ENCODE data around the gene PTEN. TPM values are rescaled to one million over a fixed set of nuclear protein-coding genes. Genes with fewer than 3 reads are reported as not detected.

Gene PTEN
- total RNA-seq, 1 donor: 169 TPM

GRCh38 chr10:87817609-87818504 is 45.6 kb upstream of the PTEN start, which contains the start of gene ATAD1:
Gene ATAD1 (minus strand): TSS chr10:87818226. CDS start chr10:87814599, 3,627 bp downstream.
- Histone ChIP-seq H4K20me1 (ENCODE audit: insufficient read depth, low read length) (peaks cover 20% of the 10 kb centered on the region), H3K4me1 (ENCODE audit: insufficient read depth, low read length) (peaks cover 12% of the 10 kb centered on the region), H3K79me2 (ENCODE audit: insufficient read depth, low read length) (peaks cover 54% of the 10 kb centered on the region), H3K27me3 (ENCODE audit: insufficient read depth, low read length) (no peaks in the 10 kb centered on the region), H2AFZ (ENCODE audit: low read length) (peak within 1 kb of the TSS; percentile 97), H3K4me3 (ENCODE audit: insufficient read depth, low read length) (peak within 1 kb of the TSS; percentile 96), H3K36me3 (ENCODE audit: insufficient read depth, low read length) (peaks cover 6% of the 10 kb centered on the region), H3K27ac (ENCODE audit: low read depth, low read length) (peak within 1 kb of the TSS; percentile 90), H3K4me2 (ENCODE audit: insufficient read depth, low read length) (peak within 1 kb of the TSS; percentile 97), H3K9me3 (ENCODE audit: low read depth, low read length) (no peaks in the 10 kb centered on the region)
- peak; percentile 90 for DNase-seq (ENCODE audit: insufficient read length, low spot score, missing footprints)
- peak; percentile 13 for TF ChIP-seq CTCF (IDR thresholded peaks at IDR 0.05; ENCODE audit: extremely low read depth, low read depth, low read length)

- Histone ChIP-seq H2AFZ (ENCODE audit: low read length) (peak overlapping the region; percentile 97), H3K4me3 (ENCODE audit: insufficient read depth, low read length) (peak overlapping the region; percentile 96), H4K20me1 (ENCODE audit: insufficient read depth, low read length) (peaks cover 20% of the 10 kb centered on the region), H3K36me3 (ENCODE audit: insufficient read depth, low read length) (peaks cover 4% of the 10 kb centered on the region), H3K79me2 (ENCODE audit: insufficient read depth, low read length) (peaks cover 47% of the 10 kb centered on the region), H3K4me2 (ENCODE audit: insufficient read depth, low read length) (peak overlapping the region; percentile 97), H3K27me3 (ENCODE audit: insufficient read depth, low read length) (no peaks in the 10 kb centered on the region), H3K9me3 (ENCODE audit: low read depth, low read length) (no peaks in the 10 kb centered on the region), H3K4me1 (ENCODE audit: insufficient read depth, low read length) (peaks cover 12% of the 10 kb centered on the region), H3K27ac (ENCODE audit: low read depth, low read length) (peak overlapping the region; percentile 90)
- DNase-seq (ENCODE audit: insufficient read length, low spot score, missing footprints): peak; percentile 63
- TF ChIP-seq CTCF (IDR thresholded peaks at IDR 0.05; ENCODE audit: extremely low read depth, low read depth, low read length): no peak
These were observed 44.7 kb upstream of the PTEN start for GRCh38 chr10:87818505-87819288.

DNA sequence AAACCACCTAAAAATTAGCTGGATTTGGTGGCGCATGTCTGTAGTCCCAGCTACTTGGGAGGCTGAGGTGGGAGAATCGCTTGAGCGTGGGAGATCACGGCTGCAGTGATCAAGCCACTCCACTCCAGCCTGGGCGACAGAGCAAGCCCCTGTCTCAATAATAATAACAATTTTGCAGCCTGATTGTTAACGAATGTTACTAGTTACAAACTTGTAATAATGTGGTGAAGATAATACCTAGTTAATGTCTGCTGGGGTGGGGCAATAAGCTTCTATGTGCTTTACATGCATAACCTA is 44.2 kb upstream of the PTEN start:
- no peak overlapping the region for H3K27ac ChIP-seq (ENCODE audit: low read depth, low read length)
- peaks cover 42% of the 10 kb centered on the region for H3K79me2 ChIP-seq (ENCODE audit: insufficient read depth, low read length)
- H3K4me2 ChIP-seq (ENCODE audit: insufficient read depth, low read length): peak overlapping the region; percentile 97
- no peak for DNase-seq (ENCODE audit: insufficient read length, low spot score, missing footprints)
- H2AFZ ChIP-seq (ENCODE audit: low read length): no peak overlapping the region
- H3K9me3 ChIP-seq (ENCODE audit: low read depth, low read length): no peaks in the 10 kb centered on the region
- no peaks in the 10 kb centered on the region for H3K27me3 ChIP-seq (ENCODE audit: insufficient read depth, low read length)
- no peaks in the 10 kb centered on the region for H3K36me3 ChIP-seq (ENCODE audit: insufficient read depth, low read length)
- H3K4me3 ChIP-seq (ENCODE audit: insufficient read depth, low read length): no peak overlapping the region
- peaks cover 12% of the 10 kb centered on the region for H3K4me1 ChIP-seq (ENCODE audit: insufficient read depth, low read length)
- H4K20me1 ChIP-seq (ENCODE audit: insufficient read depth, low read length): peaks cover 20% of the 10 kb centered on the region
- TF ChIP-seq CTCF (IDR thresholded peaks at IDR 0.05; ENCODE audit: extremely low read depth, low read depth, low read length): no peak

DNA sequence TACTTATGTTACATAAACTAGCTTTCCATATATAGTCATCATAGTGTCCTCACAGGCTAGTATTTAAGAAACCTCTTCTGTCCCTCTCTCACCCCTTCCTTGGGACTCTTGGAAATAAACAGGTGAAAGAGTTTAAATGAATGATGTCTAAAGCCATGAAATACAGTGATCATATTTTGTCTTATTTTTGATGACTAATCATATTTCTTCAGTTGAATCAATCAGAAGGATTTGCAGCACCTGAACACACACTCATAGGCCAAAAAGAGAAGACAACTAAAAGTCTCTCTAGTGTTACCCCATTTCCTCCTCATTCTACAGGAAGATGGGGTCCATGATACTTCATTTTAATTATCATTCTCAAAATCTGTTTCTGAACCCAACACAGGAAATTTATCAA is 36.8 kb upstream of the PTEN start:
- H3K4me1 ChIP-seq (ENCODE audit: insufficient read depth, low read length): no peaks in the 10 kb centered on the region
- no peaks in the 10 kb centered on the region for H3K79me2 ChIP-seq (ENCODE audit: insufficient read depth, low read length)
- no peaks in the 10 kb centered on the region for H4K20me1 ChIP-seq (ENCODE audit: insufficient read depth, low read length)
- DNase-seq (ENCODE audit: insufficient read length, low spot score, missing footprints): no peak
- H3K9me3 ChIP-seq (ENCODE audit: low read depth, low read length): no peaks in the 10 kb centered on the region
- no peaks in the 10 kb centered on the region for H3K27me3 ChIP-seq (ENCODE audit: insufficient read depth, low read length)
- H3K36me3 ChIP-seq (ENCODE audit: insufficient read depth, low read length): no peaks in the 10 kb centered on the region
- H3K4me2 ChIP-seq (ENCODE audit: insufficient read depth, low read length): no peak overlapping the region
- no peak overlapping the region for H3K27ac ChIP-seq (ENCODE audit: low read depth, low read length)
- TF ChIP-seq CTCF (IDR thresholded peaks at IDR 0.05; ENCODE audit: extremely low read depth, low read depth, low read length): no peak
- H2AFZ ChIP-seq (ENCODE audit: low read length): no peak overlapping the region
- H3K4me3 ChIP-seq (ENCODE audit: insufficient read depth, low read length): no peak overlapping the region

Data from osteoblast (primary cell).